Measurements from ENCODE around the gene GKAP1. TPM values are rescaled to one million over a fixed set of nuclear protein-coding genes. Genes with fewer than 3 reads are reported as not detected.

GKAP1 gene
- total RNA-seq, 1 donor from 2014 or later, result 8.6 TPM

DNA sequence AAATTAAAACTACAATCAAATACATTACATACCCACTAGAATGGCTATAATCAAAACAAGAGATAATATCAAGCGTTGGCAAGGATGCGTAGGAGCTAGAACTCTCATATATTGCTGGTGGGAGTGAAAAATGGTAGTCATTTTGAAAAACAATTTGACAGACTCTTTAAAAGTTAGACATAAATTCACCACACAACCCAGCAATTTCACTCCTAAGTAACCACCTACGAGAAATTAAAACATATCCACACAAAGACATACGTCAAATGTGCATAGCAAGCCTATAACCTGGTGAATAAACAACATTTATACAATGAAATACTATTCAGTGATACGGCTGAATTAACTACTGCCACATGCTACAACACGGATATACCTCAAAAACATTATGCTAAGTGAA lies 44.7 kb downstream of the GKAP1 start:
- Mint-ChIP-seq H3K4me3 (no peak overlapping the region), H3K36me3 (peaks cover 3% of the 10 kb centered on the region), H3K4me1 (no peaks in the 10 kb centered on the region), H3K9me3 (no peaks in the 10 kb centered on the region), H3K27ac (no peak overlapping the region), H3K27me3 (ENCODE audit: low read depth) (no peaks in the 10 kb centered on the region)
- no peak for DNase-seq (ENCODE audit: low spot score in 2 of 2, unreplicated experiment in 2 of 2)
- TF ChIP-seq CTCF (IDR thresholded peaks at IDR 0.05; ENCODE audit: unreplicated experiment), result no peak

DNA sequence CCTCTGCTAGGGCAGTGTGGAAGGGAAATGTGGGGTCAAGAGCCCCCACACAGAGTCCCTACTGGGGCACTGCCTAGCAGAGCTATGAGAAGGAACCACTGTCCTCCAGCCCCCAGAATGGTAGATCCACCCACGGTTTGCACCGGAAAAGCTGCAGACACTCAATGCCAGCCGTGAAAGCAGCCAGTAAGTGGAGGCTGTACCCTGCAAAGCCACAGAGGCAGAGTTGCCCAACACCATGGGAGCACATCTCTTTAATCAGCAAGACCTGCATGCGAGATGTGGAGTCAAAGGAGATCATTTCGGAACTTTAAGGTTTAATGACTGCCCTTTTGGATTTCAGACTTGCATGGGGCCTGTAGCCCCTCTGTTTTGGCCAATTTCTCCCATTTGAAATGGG lies 52.2 kb downstream of the GKAP1 start:
- Mint-ChIP-seq H3K4me3 (no peak overlapping the region), H3K27me3 (ENCODE audit: low read depth) (no peaks in the 10 kb centered on the region), H3K9me3 (peaks cover 22% of the 10 kb centered on the region), H3K27ac (no peak overlapping the region), H3K4me1 (no peaks in the 10 kb centered on the region), H3K36me3 (peaks cover 21% of the 10 kb centered on the region)
- no peak for DNase-seq (ENCODE audit: low spot score in 2 of 2, unreplicated experiment in 2 of 2)
- no peak for TF ChIP-seq CTCF (IDR thresholded peaks at IDR 0.05; ENCODE audit: unreplicated experiment)

GRCh38 chr9:83754383-83754977 lies 63.1 kb downstream of the GKAP1 start:
- no peak for TF ChIP-seq CTCF (IDR thresholded peaks at IDR 0.05; ENCODE audit: unreplicated experiment)
- no peaks in the 10 kb centered on the region for H3K4me1 Mint-ChIP-seq
- H3K27ac Mint-ChIP-seq, result no peak overlapping the region
- H3K9me3 Mint-ChIP-seq, result peaks cover under 1% of the 10 kb centered on the region
- H3K36me3 Mint-ChIP-seq, result no peaks in the 10 kb centered on the region
- no peaks in the 10 kb centered on the region for H3K27me3 Mint-ChIP-seq (ENCODE audit: low read depth)
- no peak for DNase-seq (ENCODE audit: low spot score in 2 of 2, unreplicated experiment in 2 of 2)
- H3K4me3 Mint-ChIP-seq, result no peak overlapping the region

DNA sequence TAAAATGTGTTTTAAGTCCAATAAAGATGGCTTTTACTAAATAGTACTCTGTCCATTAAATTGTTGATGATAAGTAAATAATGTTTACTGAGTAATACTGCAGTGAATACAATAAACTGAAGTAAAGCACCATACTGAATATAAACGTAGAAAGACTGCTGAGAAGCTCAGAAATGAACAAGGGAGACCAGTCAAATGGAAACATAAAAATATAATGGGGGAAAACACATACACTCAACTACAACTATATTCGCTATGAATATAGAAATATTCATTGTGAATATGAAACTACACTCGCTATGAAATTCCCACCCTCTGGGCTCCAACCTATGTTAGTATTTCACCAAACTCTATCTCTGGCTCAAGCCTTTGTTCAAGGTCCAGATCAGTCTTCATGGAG lies 67.9 kb downstream of the GKAP1 start:
- TF ChIP-seq CTCF (IDR thresholded peaks at IDR 0.05; ENCODE audit: unreplicated experiment), result no peak
- no peaks in the 10 kb centered on the region for H3K4me1 Mint-ChIP-seq
- H3K27me3 Mint-ChIP-seq (ENCODE audit: low read depth), result no peaks in the 10 kb centered on the region
- no peak overlapping the region for H3K4me3 Mint-ChIP-seq
- no peak overlapping the region for H3K27ac Mint-ChIP-seq
- no peaks in the 10 kb centered on the region for H3K36me3 Mint-ChIP-seq
- DNase-seq (ENCODE audit: low spot score in 2 of 2, unreplicated experiment in 2 of 2), result no peak
- H3K9me3 Mint-ChIP-seq, result no peaks in the 10 kb centered on the region

DNA sequence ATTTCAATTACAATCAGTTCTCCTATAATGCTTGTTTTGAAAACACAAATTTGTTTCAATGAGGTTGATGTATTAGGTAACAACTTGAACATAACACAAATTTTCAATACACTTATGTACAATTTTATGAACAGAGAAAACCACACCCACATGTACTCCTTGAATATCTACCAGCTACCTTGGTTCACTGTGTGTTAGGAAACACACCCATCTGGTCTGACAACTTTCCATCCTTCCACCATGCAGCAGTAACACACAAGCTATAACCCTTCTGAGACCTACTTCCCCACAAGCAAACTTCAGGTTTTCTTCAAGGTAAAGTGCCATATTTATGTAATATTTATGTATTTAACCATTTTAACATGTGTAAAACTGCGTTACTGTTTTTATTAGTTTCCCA lies 73.4 kb downstream of the GKAP1 start:
- no peaks in the 10 kb centered on the region for H3K9me3 Mint-ChIP-seq

More for the DNA sequence above, 73.4 kb downstream of the GKAP1 start:
- Mint-ChIP-seq H3K4me3 (no peak overlapping the region), H3K27ac (no peak overlapping the region), H3K4me1 (no peaks in the 10 kb centered on the region), H3K36me3 (peaks cover under 1% of the 10 kb centered on the region), H3K27me3 (ENCODE audit: low read depth) (no peaks in the 10 kb centered on the region)
- no peak for TF ChIP-seq CTCF (IDR thresholded peaks at IDR 0.05; ENCODE audit: unreplicated experiment)
- DNase-seq (ENCODE audit: low spot score in 2 of 2, unreplicated experiment in 2 of 2), result no peak

Data from mesothelial cell of epicardium (in vitro differentiated cells).